DOHH2 (cell line): ENCODE results near the gene ANKRD16.

ENCODE experiments used
- CTCF ChIP-seq: fragments of 200-600 bp; sonication (generic); IDR thresholded peaks from one replicate; pipeline ENCODE4 v1.5.1; 2014; ENCODE audit warnings: antibody characterized with exemption, mild to moderate bottlenecking, low read depth, low read length; ENCODE audit not compliant: poor library complexity, severe bottlenecking
- EZH2phosphoT487 ChIP-seq: fragments of 200-600 bp; sonication (generic); IDR thresholded peaks from 2 replicates; pipeline ENCODE4 v1.6.1; 2017; ENCODE audit warnings: borderline replicate concordance, mild to moderate bottlenecking, antibody characterized with exemption, low read length, moderate library complexity, mixed read lengths

GRCh38 chr10:5919568-5919967, 29.9 kb upstream of the ANKRD16 start:
- no peak for TF ChIP-seq CTCF
- no peak for TF ChIP-seq EZH2phosphoT487
